HEK293 (cell line): ENCODE measurements around the gene RGS19.

Source experiments
- GLIS1 ChIP-seq: fragments of 450-650 bp; formaldehyde crosslinking; IDR thresholded peaks from 2 replicates; pipeline ENCODE4 v1.5.1; 2016; ENCODE audit warnings: missing biosample characterization, missing genetic modification characterization
- TCF7L2 ChIP-seq: IDR thresholded peaks from 2 replicates; pipeline ENCODE4 v1.6.1; 2011; ENCODE audit warnings: low read depth, mild to moderate bottlenecking, inconsistent platforms, low read length, moderate library complexity, borderline replicate concordance
- YY1 ChIP-seq: fragments of 450-650 bp; formaldehyde crosslinking; IDR thresholded peaks from 2 replicates; pipeline ENCODE4 v1.5.1; 2018; ENCODE audit warnings: missing biosample characterization, missing genetic modification characterization
- ZFHX2 ChIP-seq: fragments of 450-650 bp; formaldehyde crosslinking; conservative IDR thresholded peaks from 2 replicates; pipeline ENCODE4 v1.5.1; 2016; ENCODE audit warnings: missing biosample characterization, missing genetic modification characterization
- ZFP3 ChIP-seq: fragments of 450-650 bp; formaldehyde crosslinking; IDR thresholded peaks from 2 replicates; pipeline ENCODE4 v1.5.1; 2016; ENCODE audit warnings: low read depth, missing biosample characterization, missing genetic modification characterization
- ZFP37 ChIP-seq: fragments of 450-650 bp; formaldehyde crosslinking; IDR thresholded peaks from 2 replicates; pipeline ENCODE4 v1.5.1; 2016; ENCODE audit warnings: missing biosample characterization, missing genetic modification characterization
- ZNF138 ChIP-seq: fragments of 450-650 bp; formaldehyde crosslinking; IDR thresholded peaks from 2 replicates; pipeline ENCODE4 v1.5.1; 2016; ENCODE audit warnings: missing biosample characterization, missing genetic modification characterization, borderline replicate concordance
- ZNF146 ChIP-seq: fragments of 450-650 bp; formaldehyde crosslinking; IDR thresholded peaks from 2 replicates; pipeline ENCODE4 v1.5.1; 2016; ENCODE audit warnings: missing biosample characterization, missing genetic modification characterization
- ZNF223 ChIP-seq: fragments of 450-650 bp; formaldehyde crosslinking; IDR thresholded peaks from 2 replicates; pipeline ENCODE4 v1.5.1; 2016; ENCODE audit warnings: missing biosample characterization, missing genetic modification characterization
- ZNF248 ChIP-seq: fragments of 450-650 bp; formaldehyde crosslinking; IDR thresholded peaks from 2 replicates; pipeline ENCODE4 v1.5.1; 2017; ENCODE audit warnings: missing biosample characterization, missing genetic modification characterization
- ZNF311 ChIP-seq: fragments of 450-650 bp; formaldehyde crosslinking; IDR thresholded peaks from 2 replicates; pipeline ENCODE4 v1.5.1; 2017; ENCODE audit warnings: missing biosample characterization, missing genetic modification characterization, borderline replicate concordance
- ZNF404 ChIP-seq: fragments of 450-650 bp; formaldehyde crosslinking; IDR thresholded peaks from 2 replicates; pipeline ENCODE4 v1.5.1; 2017; ENCODE audit warnings: missing biosample characterization, missing genetic modification characterization
- ZNF521 ChIP-seq: fragments of 450-650 bp; formaldehyde crosslinking; IDR thresholded peaks from 2 replicates; pipeline ENCODE4 v1.5.1; 2017; ENCODE audit warnings: missing biosample characterization, mild to moderate bottlenecking, missing genetic modification characterization
- ZNF571 ChIP-seq: fragments of 450-650 bp; formaldehyde crosslinking; IDR thresholded peaks from 2 replicates; pipeline ENCODE4 v1.5.0; 2017; ENCODE audit warnings: missing biosample characterization, missing genetic modification characterization
- ZNF585B ChIP-seq: fragments of 450-650 bp; formaldehyde crosslinking; IDR thresholded peaks from 2 replicates; pipeline ENCODE4 v1.5.1; 2016; ENCODE audit warnings: missing biosample characterization, missing genetic modification characterization
- ZNF791 ChIP-seq: fragments of 450-650 bp; formaldehyde crosslinking; IDR thresholded peaks from 2 replicates; pipeline ENCODE4 v1.5.1; 2016; ENCODE audit warnings: missing biosample characterization, missing genetic modification characterization
- ZNF843 ChIP-seq: fragments of 450-650 bp; formaldehyde crosslinking; IDR thresholded peaks from 2 replicates; pipeline ENCODE4 v1.5.1; 2016; ENCODE audit warnings: missing biosample characterization, missing genetic modification characterization
- ZXDB ChIP-seq: fragments of 450-650 bp; formaldehyde crosslinking; IDR thresholded peaks from 2 replicates; pipeline ENCODE4 v1.5.1; 2016; ENCODE audit warnings: missing biosample characterization, missing genetic modification characterization
- TF ChIP-seq, protein P1 (sequence below): fragments of 450-650 bp; formaldehyde crosslinking; IDR thresholded peaks from 2 replicates; pipeline ENCODE4 v1.5.1; 2016; ENCODE audit warnings: missing biosample characterization, missing genetic modification characterization
- TF ChIP-seq, protein P2 (sequence below): fragments of 450-650 bp; formaldehyde crosslinking; IDR thresholded peaks from 2 replicates; pipeline ENCODE4 v1.5.1; 2016; ENCODE audit warnings: missing biosample characterization, missing genetic modification characterization, low read depth
- TF ChIP-seq, protein P3 (sequence below): fragments of 450-650 bp; formaldehyde crosslinking; IDR thresholded peaks from 2 replicates; pipeline ENCODE4 v1.5.1; 2016; ENCODE audit warnings: missing biosample characterization, missing genetic modification characterization
- TF ChIP-seq, protein P4 (sequence below): IDR thresholded peaks from 2 replicates; pipeline ENCODE4 v1.6.1; 2011; ENCODE audit warnings: mild to moderate bottlenecking, low read depth, low read length, borderline replicate concordance
- TF ChIP-seq, protein P5 (sequence below): fragments of 450-650 bp; formaldehyde crosslinking; IDR thresholded peaks from 2 replicates; pipeline ENCODE4 v1.5.1; 2016; ENCODE audit warnings: missing biosample characterization, missing genetic modification characterization

Gene RGS19

DNA sequence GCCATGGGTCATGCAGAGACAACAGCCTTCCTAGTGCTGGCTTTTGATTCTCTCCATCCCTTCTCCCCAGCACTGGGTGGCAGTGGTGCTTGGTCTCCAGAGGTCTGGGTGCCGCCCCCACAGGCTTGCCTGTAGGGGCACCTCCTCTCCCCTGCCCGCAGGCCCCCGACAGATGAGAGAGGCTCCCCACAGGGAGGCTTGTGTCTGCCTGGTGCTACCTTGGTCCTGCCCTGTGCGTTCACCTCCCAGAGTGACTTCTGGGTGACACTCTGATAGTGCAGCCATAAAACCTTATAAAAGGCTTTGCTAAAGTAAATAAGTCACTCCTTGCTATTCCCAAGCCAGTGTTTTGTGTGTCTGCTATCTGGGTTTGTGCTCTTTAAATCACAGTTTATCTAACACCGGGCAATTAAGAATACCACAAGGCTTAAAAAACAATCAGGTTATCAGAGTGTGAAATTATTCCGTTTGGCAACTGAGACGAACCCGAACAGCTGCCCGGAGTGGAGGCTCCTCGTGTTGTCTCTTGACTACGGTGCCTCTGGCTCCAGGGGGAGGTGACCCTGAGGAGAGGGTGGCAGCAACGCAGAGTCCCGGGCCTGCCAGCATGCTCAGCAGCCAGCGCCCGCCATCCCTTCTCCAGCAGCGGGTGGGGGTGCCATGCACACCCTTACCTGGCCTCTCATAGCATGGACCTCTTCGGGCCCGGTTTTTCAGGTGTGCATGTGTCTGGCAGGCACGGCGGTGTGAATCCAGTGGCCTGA, 48.8 kb downstream of the RGS19 start (continued):
- TF ChIP-seq ZXDB (tag by site-specific recombination): peak; percentile 97
- no peak for TF ChIP-seq ZFHX2 (tag by site-specific recombination)
- TF ChIP-seq ZNF404 (tag by site-specific recombination): no peak
- no peak for TF ChIP-seq YY1 (tag by site-specific recombination)
- TF ChIP-seq, protein P1, sequence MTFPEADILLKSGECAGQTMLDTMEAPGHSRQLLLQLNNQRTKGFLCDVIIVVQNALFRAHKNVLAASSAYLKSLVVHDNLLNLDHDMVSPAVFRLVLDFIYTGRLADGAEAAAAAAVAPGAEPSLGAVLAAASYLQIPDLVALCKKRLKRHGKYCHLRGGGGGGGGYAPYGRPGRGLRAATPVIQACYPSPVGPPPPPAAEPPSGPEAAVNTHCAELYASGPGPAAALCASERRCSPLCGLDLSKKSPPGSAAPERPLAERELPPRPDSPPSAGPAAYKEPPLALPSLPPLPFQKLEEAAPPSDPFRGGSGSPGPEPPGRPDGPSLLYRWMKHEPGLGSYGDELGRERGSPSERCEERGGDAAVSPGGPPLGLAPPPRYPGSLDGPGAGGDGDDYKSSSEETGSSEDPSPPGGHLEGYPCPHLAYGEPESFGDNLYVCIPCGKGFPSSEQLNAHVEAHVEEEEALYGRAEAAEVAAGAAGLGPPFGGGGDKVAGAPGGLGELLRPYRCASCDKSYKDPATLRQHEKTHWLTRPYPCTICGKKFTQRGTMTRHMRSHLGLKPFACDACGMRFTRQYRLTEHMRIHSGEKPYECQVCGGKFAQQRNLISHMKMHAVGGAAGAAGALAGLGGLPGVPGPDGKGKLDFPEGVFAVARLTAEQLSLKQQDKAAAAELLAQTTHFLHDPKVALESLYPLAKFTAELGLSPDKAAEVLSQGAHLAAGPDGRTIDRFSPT (tag by site-specific recombination): no peak
- peak; percentile 99 for TF ChIP-seq GLIS1
- TF ChIP-seq ZNF223: no peak
- no peak for TF ChIP-seq ZNF585B (tag by site-specific recombination)
- TF ChIP-seq, protein P2, sequence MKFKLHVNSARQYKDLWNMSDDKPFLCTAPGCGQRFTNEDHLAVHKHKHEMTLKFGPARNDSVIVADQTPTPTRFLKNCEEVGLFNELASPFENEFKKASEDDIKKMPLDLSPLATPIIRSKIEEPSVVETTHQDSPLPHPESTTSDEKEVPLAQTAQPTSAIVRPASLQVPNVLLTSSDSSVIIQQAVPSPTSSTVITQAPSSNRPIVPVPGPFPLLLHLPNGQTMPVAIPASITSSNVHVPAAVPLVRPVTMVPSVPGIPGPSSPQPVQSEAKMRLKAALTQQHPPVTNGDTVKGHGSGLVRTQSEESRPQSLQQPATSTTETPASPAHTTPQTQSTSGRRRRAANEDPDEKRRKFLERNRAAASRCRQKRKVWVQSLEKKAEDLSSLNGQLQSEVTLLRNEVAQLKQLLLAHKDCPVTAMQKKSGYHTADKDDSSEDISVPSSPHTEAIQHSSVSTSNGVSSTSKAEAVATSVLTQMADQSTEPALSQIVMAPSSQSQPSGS (tag by site-specific recombination): no peak
- no peak for TF ChIP-seq ZNF311 (tag by site-specific recombination)
- no peak for TF ChIP-seq ZFP3 (tag by site-specific recombination)
- peak; percentile 98 for TF ChIP-seq ZNF843 (tag by site-specific recombination)
- no peak for TF ChIP-seq ZNF138 (tag by site-specific recombination)
- TF ChIP-seq, protein P3, sequence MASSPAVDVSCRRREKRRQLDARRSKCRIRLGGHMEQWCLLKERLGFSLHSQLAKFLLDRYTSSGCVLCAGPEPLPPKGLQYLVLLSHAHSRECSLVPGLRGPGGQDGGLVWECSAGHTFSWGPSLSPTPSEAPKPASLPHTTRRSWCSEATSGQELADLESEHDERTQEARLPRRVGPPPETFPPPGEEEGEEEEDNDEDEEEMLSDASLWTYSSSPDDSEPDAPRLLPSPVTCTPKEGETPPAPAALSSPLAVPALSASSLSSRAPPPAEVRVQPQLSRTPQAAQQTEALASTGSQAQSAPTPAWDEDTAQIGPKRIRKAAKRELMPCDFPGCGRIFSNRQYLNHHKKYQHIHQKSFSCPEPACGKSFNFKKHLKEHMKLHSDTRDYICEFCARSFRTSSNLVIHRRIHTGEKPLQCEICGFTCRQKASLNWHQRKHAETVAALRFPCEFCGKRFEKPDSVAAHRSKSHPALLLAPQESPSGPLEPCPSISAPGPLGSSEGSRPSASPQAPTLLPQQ: no peak
- no peak for TF ChIP-seq ZNF521 (tag by site-specific recombination)
- no peak for TF ChIP-seq ZFP37
- no peak for TF ChIP-seq ZNF248 (tag by site-specific recombination)
- TF ChIP-seq, protein P4, sequence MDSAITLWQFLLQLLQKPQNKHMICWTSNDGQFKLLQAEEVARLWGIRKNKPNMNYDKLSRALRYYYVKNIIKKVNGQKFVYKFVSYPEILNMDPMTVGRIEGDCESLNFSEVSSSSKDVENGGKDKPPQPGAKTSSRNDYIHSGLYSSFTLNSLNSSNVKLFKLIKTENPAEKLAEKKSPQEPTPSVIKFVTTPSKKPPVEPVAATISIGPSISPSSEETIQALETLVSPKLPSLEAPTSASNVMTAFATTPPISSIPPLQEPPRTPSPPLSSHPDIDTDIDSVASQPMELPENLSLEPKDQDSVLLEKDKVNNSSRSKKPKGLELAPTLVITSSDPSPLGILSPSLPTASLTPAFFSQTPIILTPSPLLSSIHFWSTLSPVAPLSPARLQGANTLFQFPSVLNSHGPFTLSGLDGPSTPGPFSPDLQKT: no peak
- no peak; the same call in 1 of the 2 replicates for TF ChIP-seq ZNF146 (tag by site-specific recombination)
- no peak for TF ChIP-seq TCF7L2
- TF ChIP-seq, protein P5, sequence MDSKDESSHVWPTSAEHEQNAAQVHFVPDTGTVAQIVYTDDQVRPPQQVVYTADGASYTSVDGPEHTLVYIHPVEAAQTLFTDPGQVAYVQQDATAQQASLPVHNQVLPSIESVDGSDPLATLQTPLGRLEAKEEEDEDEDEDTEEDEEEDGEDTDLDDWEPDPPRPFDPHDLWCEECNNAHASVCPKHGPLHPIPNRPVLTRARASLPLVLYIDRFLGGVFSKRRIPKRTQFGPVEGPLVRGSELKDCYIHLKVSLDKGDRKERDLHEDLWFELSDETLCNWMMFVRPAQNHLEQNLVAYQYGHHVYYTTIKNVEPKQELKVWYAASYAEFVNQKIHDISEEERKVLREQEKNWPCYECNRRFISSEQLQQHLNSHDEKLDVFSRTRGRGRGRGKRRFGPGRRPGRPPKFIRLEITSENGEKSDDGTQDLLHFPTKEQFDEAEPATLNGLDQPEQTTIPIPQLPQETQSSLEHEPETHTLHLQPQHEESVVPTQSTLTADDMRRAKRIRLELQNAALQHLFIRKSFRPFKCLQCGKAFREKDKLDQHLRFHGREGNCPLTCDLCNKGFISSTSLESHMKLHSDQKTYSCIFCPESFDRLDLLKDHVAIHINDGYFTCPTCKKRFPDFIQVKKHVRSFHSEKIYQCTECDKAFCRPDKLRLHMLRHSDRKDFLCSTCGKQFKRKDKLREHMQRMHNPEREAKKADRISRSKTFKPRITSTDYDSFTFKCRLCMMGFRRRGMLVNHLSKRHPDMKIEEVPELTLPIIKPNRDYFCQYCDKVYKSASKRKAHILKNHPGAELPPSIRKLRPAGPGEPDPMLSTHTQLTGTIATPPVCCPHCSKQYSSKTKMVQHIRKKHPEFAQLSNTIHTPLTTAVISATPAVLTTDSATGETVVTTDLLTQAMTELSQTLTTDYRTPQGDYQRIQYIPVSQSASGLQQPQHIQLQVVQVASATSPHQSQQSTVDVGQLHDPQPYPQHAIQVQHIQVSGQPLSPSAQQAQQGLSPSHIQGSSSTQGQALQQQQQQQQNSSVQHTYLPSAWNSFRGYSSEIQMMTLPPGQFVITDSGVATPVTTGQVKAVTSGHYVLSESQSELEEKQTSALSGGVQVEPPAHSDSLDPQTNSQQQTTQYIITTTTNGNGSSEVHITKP (tag by site-specific recombination): no peak
- no peak for TF ChIP-seq ZNF571
- TF ChIP-seq ZNF791: no peak
